OCI-LY7 (cell line): ENCODE results near the gene TMEM63A. TPM values are rescaled to one million over a fixed set of nuclear protein-coding genes. Genes with fewer than 3 reads are reported as not detected.

Source experiments
- BruUV-seq: library from RNA; stranded (reverse); fragments of 400-500 nt; replicated peaks from 2 replicates; lab custom pipeline; 2021; lab: Mats Ljungman, UMichigan
- CTCF ChIA-PET: fragments of 300-600 bp; sonication (Branson Sonifier 250); formaldehyde crosslinking; loops from one replicate; lab custom pipeline; 2022; ENCODE audit warnings: antibody characterized with exemption; ENCODE audit not compliant: unreplicated experiment; lab: Charles Lee
- POLR2A ChIA-PET: fragments of 300-600 bp; sonication (Branson Sonifier 250); formaldehyde crosslinking; loops from one replicate; lab custom pipeline; 2022; ENCODE audit warnings: antibody characterized with exemption; lab: Charles Lee
- DNase-seq: peaks from one replicate; pipeline ENCODE4 v3.0.0-alpha.2; 2015; ENCODE audit warnings: low spot score
- H2AFZ ChIP-seq: fragments of 200-600 bp; sonication (generic), shearing (Covaris generic); 2 replicates; pipeline ENCODE4 v1.6.1; 2014; ENCODE audit warnings: mild to moderate bottlenecking, antibody characterized with exemption, low read length, moderate library complexity
- H3K27ac ChIP-seq: fragments of 200-600 bp; sonication (generic); 2 replicates; pipeline ENCODE4 v1.5.1; 2014; ENCODE audit warnings: mixed run types, low read depth, mild to moderate bottlenecking, moderate library complexity, low read length, inconsistent platforms; ENCODE audit not compliant: poor library complexity, severe bottlenecking
- H3K36me3 ChIP-seq: fragments of 200-600 bp; sonication (generic); 2 replicates; pipeline ENCODE4 v1.6.1; 2014; ENCODE audit warnings: mild to moderate bottlenecking, antibody characterized with exemption, low read length, moderate library complexity, mixed read lengths; ENCODE audit not compliant: insufficient read depth
- H3K4me1 ChIP-seq: fragments of 200-600 bp; sonication (generic); 2 replicates; pipeline ENCODE4 v1.5.1; 2014; ENCODE audit warnings: mild to moderate bottlenecking, low read length; ENCODE audit not compliant: insufficient read depth, poor library complexity, severe bottlenecking
- H3K4me2 ChIP-seq: fragments of 200-600 bp; sonication (generic); 2 replicates; pipeline ENCODE4 v1.6.1; 2014; ENCODE audit warnings: mild to moderate bottlenecking, low read length
- H3K4me3 ChIP-seq: fragments of 200-600 bp; sonication (generic); 2 replicates; pipeline ENCODE4 v1.5.1; 2014; ENCODE audit warnings: mild to moderate bottlenecking, low read depth, low read length; ENCODE audit not compliant: poor library complexity, severe bottlenecking
- H3K79me2 ChIP-seq: fragments of 200-600 bp; sonication (generic); 2 replicates; pipeline ENCODE4 v1.6.1; 2016; ENCODE audit warnings: low read depth, mild to moderate bottlenecking, low read length, moderate library complexity, mixed read lengths; ENCODE audit not compliant: insufficient read depth
- H3K9me2 ChIP-seq: fragments of 200-600 bp; sonication (generic); 2 replicates; pipeline ENCODE4 v1.6.1; 2016; ENCODE audit warnings: mild to moderate bottlenecking, low read length, mixed read lengths; ENCODE audit not compliant: insufficient read depth
- H3K9me3 ChIP-seq: fragments of 200-600 bp; sonication (generic); 2 replicates; pipeline ENCODE4 v1.6.1; 2014; ENCODE audit warnings: mild to moderate bottlenecking, mixed run types, low read length, mixed read lengths
- H4K20me1 ChIP-seq: fragments of 200-600 bp; sonication (generic); 2 replicates; pipeline ENCODE4 v1.6.1; 2014; ENCODE audit warnings: mild to moderate bottlenecking, antibody characterized with exemption, low read length, moderate library complexity, mixed read lengths; ENCODE audit not compliant: insufficient read depth
- EZH2phosphoT487 ChIP-seq: fragments of 200-600 bp; sonication (generic); IDR thresholded peaks from 2 replicates; pipeline ENCODE4 v1.6.1; 2018; ENCODE audit warnings: low read depth, borderline replicate concordance, mild to moderate bottlenecking, mixed run types, antibody characterized with exemption, low read length, moderate library complexity, mixed read lengths
- intact Hi-C: fragments of 100-400 bp; cut with micrococcal nuclease; formaldehyde crosslinking; loops from one replicate; pipeline ENCODE4 v1.10.0; 2022; ENCODE audit not compliant: unreplicated experiment
- total RNA-seq, 2 experiments: library from RNA; depleted of rRNA in 1 of 2; stranded (reverse); fragments of >200 nt in 1 of 2; shearing (Covaris generic) in 1 of 2; gene quantifications; 2 replicates each; pipeline ENCODE4 v1.2.3, GENCODE V29; 2014 to 2022
- TF ChIP-seq, protein P1 (sequence below): fragments of 200-600 bp; sonication (generic); conservative IDR thresholded peaks from 2 replicates; pipeline ENCODE4 v1.5.1; 2014; ENCODE audit warnings: mild to moderate bottlenecking, antibody characterized with exemption, low read length, moderate library complexity, mixed read lengths

TMEM63A gene
- total RNA-seq, 2 experiments from 2014 or later = 21.0 to 46.5 TPM

DNA sequence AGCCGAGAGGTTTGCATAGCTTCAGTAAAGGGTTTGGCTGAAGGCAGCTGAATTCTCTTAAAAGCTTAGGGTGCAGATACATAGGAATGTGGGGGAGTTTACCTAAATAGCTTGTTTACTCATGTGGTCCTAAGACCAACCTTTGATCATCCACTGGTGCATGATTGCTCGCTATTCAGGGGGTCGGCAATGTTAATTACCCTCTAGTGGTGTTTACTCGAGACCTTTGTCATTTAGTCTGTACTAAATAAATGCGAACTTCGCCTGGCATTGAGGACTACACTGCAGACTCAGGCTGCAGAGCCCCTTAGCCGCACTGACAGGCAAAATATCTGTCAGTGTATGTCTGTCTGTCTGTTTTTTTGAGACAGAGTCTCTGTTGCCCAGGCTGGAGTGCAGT lies 31.8 kb downstream of the TMEM63A start:
- no peak for DNase-seq
- Histone ChIP-seq H3K36me3 (peaks cover 45% of the 10 kb centered on the region), H3K4me1 (peaks cover 64% of the 10 kb centered on the region), H3K4me3 (no peak overlapping the region), H2AFZ (no peak overlapping the region), H4K20me1 (no peaks in the 10 kb centered on the region), H3K79me2 (no peaks in the 10 kb centered on the region), H3K4me2 (no peak overlapping the region), H3K27ac (peak overlapping the region; percentile 97), H3K9me2 (no peaks in the 10 kb centered on the region), H3K9me3 (peaks cover 9% of the 10 kb centered on the region; the same call in 1 of the 2 replicates)
- CTCF ChIA-PET = no interaction called here
- TF ChIP-seq, protein P1, sequence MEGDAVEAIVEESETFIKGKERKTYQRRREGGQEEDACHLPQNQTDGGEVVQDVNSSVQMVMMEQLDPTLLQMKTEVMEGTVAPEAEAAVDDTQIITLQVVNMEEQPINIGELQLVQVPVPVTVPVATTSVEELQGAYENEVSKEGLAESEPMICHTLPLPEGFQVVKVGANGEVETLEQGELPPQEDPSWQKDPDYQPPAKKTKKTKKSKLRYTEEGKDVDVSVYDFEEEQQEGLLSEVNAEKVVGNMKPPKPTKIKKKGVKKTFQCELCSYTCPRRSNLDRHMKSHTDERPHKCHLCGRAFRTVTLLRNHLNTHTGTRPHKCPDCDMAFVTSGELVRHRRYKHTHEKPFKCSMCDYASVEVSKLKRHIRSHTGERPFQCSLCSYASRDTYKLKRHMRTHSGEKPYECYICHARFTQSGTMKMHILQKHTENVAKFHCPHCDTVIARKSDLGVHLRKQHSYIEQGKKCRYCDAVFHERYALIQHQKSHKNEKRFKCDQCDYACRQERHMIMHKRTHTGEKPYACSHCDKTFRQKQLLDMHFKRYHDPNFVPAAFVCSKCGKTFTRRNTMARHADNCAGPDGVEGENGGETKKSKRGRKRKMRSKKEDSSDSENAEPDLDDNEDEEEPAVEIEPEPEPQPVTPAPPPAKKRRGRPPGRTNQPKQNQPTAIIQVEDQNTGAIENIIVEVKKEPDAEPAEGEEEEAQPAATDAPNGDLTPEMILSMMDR = no peak
- no peak for TF ChIP-seq EZH2phosphoT487
- POLR2A ChIA-PET = no interaction called here
- no TSS peak for BruUV-seq
- intact Hi-C loops = no loop called here

DNA sequence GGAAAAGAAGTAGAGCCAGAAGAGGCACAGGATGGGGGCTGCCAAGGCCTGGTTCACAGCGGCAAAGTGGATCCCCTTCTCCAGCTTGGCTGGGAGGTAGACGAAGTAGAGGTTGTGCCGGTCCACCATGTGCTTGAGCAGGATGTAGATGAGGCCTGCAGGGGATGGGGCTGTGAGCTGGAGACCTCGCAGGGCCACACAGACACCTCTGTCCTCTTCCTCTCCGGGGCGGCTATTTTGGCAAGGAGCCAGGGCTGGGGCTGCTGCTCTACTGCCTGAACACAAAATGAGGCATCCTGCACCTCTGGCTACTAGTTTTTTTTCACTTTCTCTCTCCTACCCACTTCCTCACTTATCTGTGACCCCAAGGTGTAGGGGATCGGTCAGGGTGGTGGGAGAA lies 32.3 kb downstream of the TMEM63A start:
- Histone ChIP-seq H3K4me1 (peaks cover 64% of the 10 kb centered on the region), H3K79me2 (no peaks in the 10 kb centered on the region), H3K36me3 (peaks cover 45% of the 10 kb centered on the region), H3K9me2 (no peaks in the 10 kb centered on the region), H3K9me3 (peaks cover 9% of the 10 kb centered on the region; the same call in 1 of the 2 replicates), H4K20me1 (no peaks in the 10 kb centered on the region), H3K27ac (peak overlapping the region; percentile 97), H2AFZ (no peak overlapping the region), H3K4me2 (peak overlapping the region; percentile 88; the same call in 1 of the 2 replicates), H3K4me3 (no peak overlapping the region)
- DNase-seq = peak; percentile 36
- ChIA-PET CTCF (no interaction called here), POLR2A (no interaction called here)
- intact Hi-C loops = loop anchor here (2.0 to 5.0 kb wide), 5 partner anchors 31 to 371 kb away; partner anchors contain the start of gene ENAH
- TF ChIP-seq, protein P1 = no peak
- no peak for TF ChIP-seq EZH2phosphoT487
- no TSS peak for BruUV-seq
